Natural killer cell (primary cell): Measurements from ENCODE around the gene SNRPA1. TPM values are rescaled to one million over a fixed set of nuclear protein-coding genes. Genes with fewer than 3 reads are reported as not detected.

Experiments
- ATAC-seq, 3 donors: fragments of 150-1000 bp in 2 of 3; fragments of 200-7000 bp in 1 of 3; cut with Tn5 transposase; 1 replicate in 1 of 3; 2 replicates in 2 of 3; pipeline ENCODE4 v1.10.0; 2021; ENCODE audit warnings: mild to moderate bottlenecking in 2 of 3, moderate library complexity in 2 of 3
- DNase-seq, 2 donors: peaks; one replicate each; pipeline versions ENCODE4 v3.0.0 to v3.0.0-alpha.2; 2013 to 2021; ENCODE audit warnings: mixed read lengths in 1 of 2
- H3K27ac ChIP-seq: one replicate; pipeline ENCODE4 v1.5.1; 2013; ENCODE audit warnings: mild to moderate bottlenecking, low read length
- H3K27me3 ChIP-seq: one replicate; pipeline ENCODE4 v1.6.1; 2013; ENCODE audit warnings: low read length; ENCODE audit not compliant: control insufficient read depth, insufficient read depth
- H3K36me3 ChIP-seq: one replicate; pipeline ENCODE4 v1.6.1; 2013; ENCODE audit warnings: low read length; ENCODE audit not compliant: control insufficient read depth, insufficient read depth
- H3K4me1 ChIP-seq: one replicate; pipeline ENCODE4 v1.6.1; 2013; ENCODE audit warnings: low read length; ENCODE audit not compliant: control insufficient read depth, insufficient read depth
- H3K4me3 ChIP-seq: one replicate; pipeline ENCODE4 v1.5.1; 2013; ENCODE audit warnings: low read length
- H3K9me3 ChIP-seq: one replicate; pipeline ENCODE4 v1.6.1; 2013; ENCODE audit warnings: low read length; ENCODE audit not compliant: control insufficient read depth, insufficient read depth
- H3K27ac Mint-ChIP-seq, 2 donors: one replicate each; pipeline ENCODE4 v1.8.0; 2022; ENCODE audit warnings: mild to moderate bottlenecking in 2 of 2, mixed read lengths in 2 of 2, moderate library complexity in 1 of 2
- H3K27me3 Mint-ChIP-seq, 2 donors: one replicate each; pipeline ENCODE4 v1.8.0; 2022; ENCODE audit warnings: low read depth in 2 of 2, mixed read lengths in 2 of 2
- H3K36me3 Mint-ChIP-seq: one replicate; pipeline ENCODE4 v1.8.0; 2022; ENCODE audit warnings: mixed read lengths
- H3K4me1 Mint-ChIP-seq, 2 donors: one replicate each; pipeline ENCODE4 v1.8.0; 2022; ENCODE audit warnings: mixed read lengths in 2 of 2
- H3K4me3 Mint-ChIP-seq: one replicate; pipeline ENCODE4 v1.8.0; 2022; ENCODE audit warnings: mild to moderate bottlenecking, moderate library complexity, mixed read lengths
- H3K9me3 Mint-ChIP-seq, 2 donors: one replicate each; pipeline ENCODE4 v1.8.0; 2022; ENCODE audit warnings: mixed read lengths in 2 of 2
- WGBS: methylation state at CpG from one replicate; pipeline ENCODE4 v1.1.7; 2013; ENCODE audit warnings: missing lambda C conversion rate; ENCODE audit not compliant: insufficient coverage; 5-methylcytosine and 5-hydroxymethylcytosine counted together
- intact Hi-C: fragments of 100-400 bp; cut with micrococcal nuclease; formaldehyde crosslinking; loops from one replicate; pipeline ENCODE4 v1.14.2; 2022
- total RNA-seq, 4 donors: library from RNA; stranded (reverse); fragments of 120-200 nt in 1 of 4; gene quantifications; one replicate each; pipeline versions ENCODE4 v1.2.3 to v1.2.4, GENCODE V29; 2013 to 2022
- TF ChIP-seq, protein P1 (sequence below): fragments of 200-600 bp; IDR thresholded peaks from one replicate; pipeline ENCODE4 v1.8.0; 2022; ENCODE audit warnings: antibody characterized with exemption

The SNRPA1 gene
- total RNA-seq, 3 donors from 2014 or later (not counting 1 experiment from before 2014, with no cell fraction given), result 146 to 174 (median 167) TPM

DNA sequence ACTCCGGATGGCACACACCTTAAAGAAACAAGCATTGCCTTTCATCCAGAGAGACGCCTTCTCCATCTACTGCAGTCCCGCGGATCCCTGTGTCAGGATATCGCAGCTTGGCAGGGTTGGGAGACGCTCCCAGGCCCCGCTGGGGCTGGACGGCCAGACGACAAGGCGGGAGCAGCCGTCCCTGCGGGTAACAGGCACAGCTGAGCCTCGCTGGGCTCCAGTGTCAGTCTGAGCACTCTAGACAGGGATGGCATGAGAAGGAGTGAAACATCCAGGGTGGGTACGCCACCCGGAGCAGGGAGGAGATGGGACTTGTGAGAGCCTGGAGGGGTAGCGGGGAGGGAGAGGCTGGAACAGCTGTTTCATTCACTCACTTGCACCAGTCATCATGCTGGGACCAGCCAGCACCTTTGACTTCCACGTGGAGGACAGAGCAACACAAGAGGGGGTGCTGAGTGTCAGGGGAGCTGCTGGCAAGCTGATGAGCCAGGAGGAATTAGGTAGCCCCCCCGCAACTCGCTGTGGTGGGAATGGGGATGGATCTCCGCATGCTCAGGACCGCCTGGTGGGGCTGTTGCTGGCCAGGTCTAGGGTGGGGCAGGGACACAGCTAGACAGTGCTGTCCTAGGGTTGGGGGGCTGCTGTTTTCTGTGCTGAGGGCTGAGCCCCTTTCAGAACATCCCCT lies 31.6 kb upstream of the SNRPA1 start:
- no peak for ATAC-seq
- H3K4me3 Mint-ChIP-seq, result no peak overlapping the region
- intact Hi-C loops, result no loop called here
- Histone ChIP-seq H3K9me3 (no peaks in the 10 kb centered on the region), H3K27ac (no peak overlapping the region), H3K4me1 (no peaks in the 10 kb centered on the region), H3K36me3 (no peaks in the 10 kb centered on the region), H3K4me3 (no peak overlapping the region), H3K27me3 (peaks cover 2% of the 10 kb centered on the region)
- TF ChIP-seq, protein P1, sequence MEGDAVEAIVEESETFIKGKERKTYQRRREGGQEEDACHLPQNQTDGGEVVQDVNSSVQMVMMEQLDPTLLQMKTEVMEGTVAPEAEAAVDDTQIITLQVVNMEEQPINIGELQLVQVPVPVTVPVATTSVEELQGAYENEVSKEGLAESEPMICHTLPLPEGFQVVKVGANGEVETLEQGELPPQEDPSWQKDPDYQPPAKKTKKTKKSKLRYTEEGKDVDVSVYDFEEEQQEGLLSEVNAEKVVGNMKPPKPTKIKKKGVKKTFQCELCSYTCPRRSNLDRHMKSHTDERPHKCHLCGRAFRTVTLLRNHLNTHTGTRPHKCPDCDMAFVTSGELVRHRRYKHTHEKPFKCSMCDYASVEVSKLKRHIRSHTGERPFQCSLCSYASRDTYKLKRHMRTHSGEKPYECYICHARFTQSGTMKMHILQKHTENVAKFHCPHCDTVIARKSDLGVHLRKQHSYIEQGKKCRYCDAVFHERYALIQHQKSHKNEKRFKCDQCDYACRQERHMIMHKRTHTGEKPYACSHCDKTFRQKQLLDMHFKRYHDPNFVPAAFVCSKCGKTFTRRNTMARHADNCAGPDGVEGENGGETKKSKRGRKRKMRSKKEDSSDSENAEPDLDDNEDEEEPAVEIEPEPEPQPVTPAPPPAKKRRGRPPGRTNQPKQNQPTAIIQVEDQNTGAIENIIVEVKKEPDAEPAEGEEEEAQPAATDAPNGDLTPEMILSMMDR, result no peak
- no peaks in the 10 kb centered on the region for H3K36me3 Mint-ChIP-seq
- peaks cover 3 to 5% of the 10 kb centered on the region in 2 donors for H3K4me1 Mint-ChIP-seq
- no peak for DNase-seq
- 82% methylated on average over 21 of the region's 21 CpGs for WGBS
- no peak overlapping the region for H3K27ac Mint-ChIP-seq
- peaks cover 8 to 19% of the 10 kb centered on the region in 2 donors for H3K27me3 Mint-ChIP-seq
- no peaks in the 10 kb centered on the region for H3K9me3 Mint-ChIP-seq

DNA sequence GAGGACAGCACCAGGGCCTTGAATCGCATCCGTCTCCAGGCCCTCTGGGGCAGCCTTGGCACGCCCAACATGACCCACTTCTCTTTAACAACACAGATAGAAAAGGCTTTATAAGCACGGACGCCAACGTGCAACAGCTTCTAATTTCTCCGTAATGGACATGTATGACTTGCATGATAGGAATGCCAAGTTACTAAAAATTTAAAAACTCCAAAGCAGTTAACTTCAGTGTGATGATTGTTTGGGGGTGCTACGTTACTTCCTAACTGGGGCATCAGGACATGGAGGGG lies 30.9 kb upstream of the SNRPA1 start:
- WGBS, result 83% methylated on average over 8 of the region's 8 CpGs
- Histone ChIP-seq H3K27ac (no peak overlapping the region), H3K36me3 (no peaks in the 10 kb centered on the region), H3K9me3 (no peaks in the 10 kb centered on the region), H3K27me3 (peaks cover 2% of the 10 kb centered on the region), H3K4me1 (peaks cover 4% of the 10 kb centered on the region), H3K4me3 (no peak overlapping the region)
- no peak overlapping the region for H3K4me3 Mint-ChIP-seq
- intact Hi-C loops, result no loop called here
- TF ChIP-seq, protein P1, result no peak
- H3K27ac Mint-ChIP-seq, result no peak overlapping the region
- H3K9me3 Mint-ChIP-seq, result no peaks in the 10 kb centered on the region
- H3K36me3 Mint-ChIP-seq, result no peaks in the 10 kb centered on the region
- H3K4me1 Mint-ChIP-seq, result peaks cover 9% of the 10 kb centered on the region in 2 donors
- DNase-seq (no peak), ATAC-seq (no peak)
- peaks cover 8 to 19% of the 10 kb centered on the region in 2 donors for H3K27me3 Mint-ChIP-seq

DNA sequence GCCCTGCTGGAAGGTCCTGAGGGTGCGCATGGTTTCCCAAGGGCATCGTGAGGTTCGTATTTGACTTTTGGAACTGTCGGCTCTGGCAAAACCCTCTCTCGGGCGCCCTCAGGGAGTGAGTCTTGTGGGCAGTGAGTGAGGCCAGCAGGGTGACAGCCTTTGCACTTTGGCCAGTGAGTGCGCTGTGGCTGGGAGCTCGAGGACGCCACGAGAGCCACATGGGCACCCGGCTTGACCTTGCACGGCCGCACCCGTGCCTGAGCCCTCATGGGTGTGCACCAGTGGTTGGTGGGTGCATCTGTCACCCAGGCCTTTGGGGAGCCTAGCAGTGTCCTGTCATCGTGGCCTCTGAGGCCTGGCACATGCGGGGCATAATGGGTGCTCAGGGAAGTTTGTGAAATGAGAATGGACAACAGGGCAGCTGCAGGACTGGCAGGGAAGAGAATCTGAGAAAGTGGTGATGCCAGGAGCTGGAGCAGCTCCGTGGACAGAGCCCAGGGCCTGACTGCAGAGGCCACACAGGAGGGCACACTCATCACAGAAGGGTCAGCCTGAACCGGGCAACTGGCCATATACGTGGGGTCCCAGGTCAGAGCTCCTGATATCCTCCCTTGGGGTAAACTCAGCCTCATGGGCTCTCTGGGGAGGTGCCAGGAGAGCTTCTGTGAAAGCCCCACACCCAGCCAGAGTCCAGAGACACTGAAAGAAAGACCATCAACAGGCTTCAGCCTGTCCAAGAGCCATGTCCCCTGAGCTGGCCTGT lies 30.4 kb upstream of the SNRPA1 start:
- Mint-ChIP-seq H3K27ac (no peak overlapping the region), H3K4me1 (peaks cover 14% of the 10 kb centered on the region in 2 donors), H3K9me3 (no peaks in the 10 kb centered on the region), H3K4me3 (no peak overlapping the region), H3K27me3 (peaks cover 8 to 14% of the 10 kb centered on the region in 2 donors), H3K36me3 (no peaks in the 10 kb centered on the region)
- intact Hi-C loops, result no loop called here
- H3K9me3 ChIP-seq, result no peaks in the 10 kb centered on the region
- ATAC-seq (no peak), DNase-seq (no peak)
- 82% methylated on average over 19 of the region's 19 CpGs for WGBS
- H3K27ac ChIP-seq, result no peak overlapping the region
- TF ChIP-seq, protein P1, result no peak
- no peaks in the 10 kb centered on the region for H3K36me3 ChIP-seq
- H3K4me1 ChIP-seq, result peaks cover 9% of the 10 kb centered on the region
- peaks cover 2% of the 10 kb centered on the region for H3K27me3 ChIP-seq
- no peak overlapping the region for H3K4me3 ChIP-seq
